ENCODE results near the gene TUBB.

Gene TUBB

DNA sequence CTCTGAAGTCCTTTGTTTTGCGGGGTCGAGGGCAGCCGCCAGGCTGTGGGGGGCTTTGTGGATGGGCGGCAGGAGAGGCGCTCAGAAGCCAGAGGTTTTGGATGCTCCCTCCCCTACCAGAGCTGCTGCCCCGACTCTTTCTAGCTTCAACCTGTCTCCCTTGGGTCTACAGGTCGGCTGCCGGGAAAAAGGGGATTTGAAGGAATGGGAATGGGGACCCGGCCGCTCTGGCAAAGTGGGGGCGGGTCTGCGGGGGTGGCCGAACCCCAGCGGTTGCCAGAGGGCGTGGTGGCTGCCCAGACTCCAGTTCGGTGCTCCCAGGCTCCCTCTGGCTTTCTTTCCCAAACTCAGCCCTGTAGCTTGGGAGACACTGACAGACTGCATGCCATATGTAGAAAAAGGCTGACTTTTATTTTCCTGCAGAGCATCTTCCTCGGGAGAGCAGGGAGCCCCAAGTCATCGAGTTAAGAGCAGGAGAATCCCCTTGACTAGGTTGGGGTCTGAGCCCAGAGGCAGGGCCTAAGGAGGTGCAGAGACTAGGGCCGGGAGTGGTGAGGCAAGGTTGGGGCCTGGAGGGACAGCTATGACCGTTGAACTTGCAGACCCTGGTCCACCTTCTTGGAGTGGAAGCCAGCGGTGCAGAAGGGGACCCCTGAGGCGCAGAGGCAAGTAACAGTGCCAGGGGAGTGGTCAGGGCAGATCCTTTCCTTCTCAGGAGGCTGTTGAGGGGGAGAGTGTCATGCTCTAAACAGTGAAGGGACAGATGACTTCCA is 32.3 kb upstream of the TUBB start:
- Histone ChIP-seq H3K36me3 (ENCODE audit: control insufficient read depth, insufficient read depth, low read length) (no peaks in the 10 kb centered on the region), H3K4me3 (ENCODE audit: insufficient read depth, low read depth, low read length, poor library complexity, severe bottlenecking) (peak overlapping the region; percentile 99), H3K27me3 (replicated peaks; ENCODE audit: control insufficient read depth, insufficient read depth, low read length, poor library complexity, severe bottlenecking) (no peaks in the 10 kb centered on the region), H3K9me3 (ENCODE audit: control insufficient read depth, low read length) (no peaks in the 10 kb centered on the region), H3K4me1 (ENCODE audit: control insufficient read depth, insufficient read depth, low read length, poor library complexity, severe bottlenecking) (peaks cover 39% of the 10 kb centered on the region), H3K27ac (ENCODE audit: insufficient read depth, low read length, poor library complexity, severe bottlenecking) (peak overlapping the region; percentile 96)
- no peak for DNase-seq

DNA sequence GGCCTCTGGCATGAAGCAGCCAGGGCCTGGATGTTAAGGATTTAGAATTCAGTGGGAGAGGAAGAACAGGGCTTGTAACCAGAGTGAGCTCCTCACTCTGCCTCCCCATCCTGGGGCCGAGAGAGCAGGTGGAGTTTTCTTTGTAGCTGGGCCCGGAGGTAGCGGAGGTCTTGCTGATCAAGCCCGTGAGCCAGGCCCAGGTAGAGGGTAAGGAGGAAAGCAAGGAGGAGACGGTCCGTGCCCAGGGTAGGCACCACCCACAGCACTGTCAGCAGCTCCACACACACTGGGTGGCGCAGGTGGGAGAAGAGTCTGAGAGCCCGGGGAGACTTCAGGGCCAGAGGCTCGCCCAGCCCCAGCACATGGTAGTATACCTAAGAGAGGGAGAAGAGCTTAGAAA is 31.6 kb upstream of the TUBB start:
- Histone ChIP-seq H3K36me3 (ENCODE audit: control insufficient read depth, insufficient read depth, low read length) (no peaks in the 10 kb centered on the region), H3K27ac (ENCODE audit: insufficient read depth, low read length, poor library complexity, severe bottlenecking) (peak overlapping the region; percentile 67), H3K4me3 (ENCODE audit: insufficient read depth, low read depth, low read length, poor library complexity, severe bottlenecking) (no peak overlapping the region), H3K4me1 (ENCODE audit: control insufficient read depth, insufficient read depth, low read length, poor library complexity, severe bottlenecking) (peaks cover 39% of the 10 kb centered on the region), H3K27me3 (replicated peaks; ENCODE audit: control insufficient read depth, insufficient read depth, low read length, poor library complexity, severe bottlenecking) (no peaks in the 10 kb centered on the region), H3K9me3 (ENCODE audit: control insufficient read depth, low read length) (no peaks in the 10 kb centered on the region)
- no peak for DNase-seq

DNA sequence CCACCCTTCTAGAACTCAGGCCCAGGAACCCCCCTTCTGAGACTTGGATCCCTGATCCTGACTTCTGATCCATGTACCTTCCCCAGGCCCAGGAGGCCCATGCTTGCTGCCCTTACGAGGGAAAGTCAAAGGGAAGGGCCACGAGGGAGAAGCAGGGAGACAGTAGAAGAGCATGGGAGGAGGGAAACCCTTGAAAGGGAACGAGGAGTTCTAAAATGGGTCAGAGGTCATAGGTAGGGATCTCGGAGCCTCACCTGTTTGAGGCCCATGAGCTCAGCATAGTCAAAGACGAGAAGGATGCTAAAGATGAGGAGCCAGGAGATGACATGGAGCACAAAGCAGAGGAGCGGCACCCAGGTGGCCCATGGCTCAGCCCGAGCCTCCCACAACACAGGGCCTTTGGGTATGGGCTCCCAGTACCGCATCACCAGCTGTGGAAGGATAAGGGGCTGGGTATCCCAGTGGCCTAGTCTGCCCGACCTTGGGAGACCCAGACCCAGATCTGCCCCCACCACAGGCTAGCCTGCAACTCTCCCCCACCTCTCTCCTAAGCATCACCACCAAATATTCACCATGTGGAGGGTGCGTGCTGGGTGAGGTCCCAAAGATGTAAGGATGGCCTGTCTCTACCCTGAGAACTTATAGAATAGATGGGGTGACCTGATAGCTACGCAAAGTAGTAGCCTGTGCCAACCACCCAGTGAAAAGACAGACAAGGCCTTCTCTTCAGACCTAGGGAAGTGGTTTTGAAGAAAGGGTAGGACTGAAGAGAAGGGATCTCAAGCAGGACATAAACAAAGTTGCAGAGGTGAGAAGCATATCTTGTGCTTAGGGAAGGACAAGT is 30.9 kb upstream of the TUBB start:
- no peak for DNase-seq
- peak overlapping the region; percentile 67 for H3K27ac ChIP-seq (ENCODE audit: insufficient read depth, low read length, poor library complexity, severe bottlenecking)
- no peaks in the 10 kb centered on the region for H3K27me3 ChIP-seq (replicated peaks; ENCODE audit: control insufficient read depth, insufficient read depth, low read length, poor library complexity, severe bottlenecking)
- H3K4me3 ChIP-seq (ENCODE audit: insufficient read depth, low read depth, low read length, poor library complexity, severe bottlenecking) = no peak overlapping the region
- no peaks in the 10 kb centered on the region for H3K36me3 ChIP-seq (ENCODE audit: control insufficient read depth, insufficient read depth, low read length)
- H3K4me1 ChIP-seq (ENCODE audit: control insufficient read depth, insufficient read depth, low read length, poor library complexity, severe bottlenecking) = peaks cover 39% of the 10 kb centered on the region
- H3K9me3 ChIP-seq (ENCODE audit: control insufficient read depth, low read length) = no peaks in the 10 kb centered on the region

DNA sequence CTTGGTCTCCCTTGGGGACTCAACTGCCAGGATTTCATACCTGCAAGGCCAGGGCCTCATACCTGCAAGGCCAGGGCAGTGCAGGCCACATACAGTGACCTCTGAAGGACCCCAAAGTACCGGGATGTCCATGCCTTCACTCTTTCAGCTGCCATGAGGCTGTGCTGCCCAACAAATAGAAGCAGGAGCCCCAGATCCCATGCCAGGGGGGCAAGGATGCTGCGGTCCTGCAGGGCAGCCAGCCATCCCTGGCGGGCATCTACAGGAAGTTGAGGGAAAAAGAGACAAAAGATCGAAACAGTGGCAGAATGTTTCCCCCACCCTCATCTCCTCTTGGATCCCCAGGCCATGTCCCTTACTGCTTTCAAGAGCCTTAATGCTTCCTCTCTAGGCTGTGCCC is 30.2 kb upstream of the TUBB start:
- Histone ChIP-seq H3K36me3 (ENCODE audit: control insufficient read depth, insufficient read depth, low read length) (no peaks in the 10 kb centered on the region), H3K4me1 (ENCODE audit: control insufficient read depth, insufficient read depth, low read length, poor library complexity, severe bottlenecking) (peaks cover 39% of the 10 kb centered on the region), H3K9me3 (ENCODE audit: control insufficient read depth, low read length) (no peaks in the 10 kb centered on the region), H3K27me3 (replicated peaks; ENCODE audit: control insufficient read depth, insufficient read depth, low read length, poor library complexity, severe bottlenecking) (no peaks in the 10 kb centered on the region), H3K27ac (ENCODE audit: insufficient read depth, low read length, poor library complexity, severe bottlenecking) (peak overlapping the region; percentile 67), H3K4me3 (ENCODE audit: insufficient read depth, low read depth, low read length, poor library complexity, severe bottlenecking) (peak overlapping the region; percentile 74)
- DNase-seq = no peak

DNA sequence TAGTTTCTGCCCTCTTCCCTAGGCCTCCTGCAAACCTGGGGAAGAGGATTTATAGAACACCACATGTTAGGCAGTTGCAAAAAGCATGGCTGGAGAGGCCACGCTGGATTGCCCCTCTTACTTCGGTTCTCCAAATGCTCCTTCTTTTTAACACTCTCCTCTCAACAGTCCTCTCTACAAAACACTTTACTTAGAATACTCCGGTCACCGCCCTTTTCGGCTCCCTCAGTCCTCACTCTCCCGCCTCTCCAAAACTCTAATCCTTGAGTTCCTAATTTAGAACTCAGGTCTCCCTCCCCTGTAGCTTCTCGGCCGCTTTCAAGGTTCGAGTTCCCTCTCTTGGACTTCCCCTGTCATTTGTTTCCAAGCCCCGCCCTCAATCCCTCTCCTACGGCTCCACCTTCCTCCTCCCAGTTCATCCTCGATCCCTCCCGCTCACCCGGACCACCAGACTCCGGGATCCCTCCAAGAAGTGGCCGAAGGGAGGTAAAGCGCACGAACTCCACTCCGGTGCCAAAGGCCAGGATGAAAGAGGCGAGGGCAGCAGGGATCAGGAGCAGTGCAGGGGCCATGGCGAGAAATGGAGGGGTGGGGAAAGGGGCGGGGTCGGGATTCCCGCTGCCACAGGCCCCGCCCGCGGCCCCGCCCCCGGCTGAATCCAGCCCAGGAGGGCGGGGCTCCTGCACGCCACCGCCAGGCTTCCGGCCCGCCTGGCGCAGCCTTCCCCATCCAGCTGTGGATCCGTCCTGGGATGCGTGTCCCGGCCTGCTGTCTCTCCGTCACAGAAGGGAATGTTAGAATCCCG is 29.5 kb upstream of the TUBB start, which contains the start of gene NRM:
Gene NRM, minus strand, starts transcription at position 582 of the 805 bp plus-strand sequence. Its CDS starts 10 bp downstream, at position 572.
- Histone ChIP-seq H3K36me3 (ENCODE audit: control insufficient read depth, insufficient read depth, low read length) (no peaks in the 10 kb centered on the region), H3K27ac (ENCODE audit: insufficient read depth, low read length, poor library complexity, severe bottlenecking) (peak within 1 kb of the TSS; percentile 67), H3K9me3 (ENCODE audit: control insufficient read depth, low read length) (no peaks in the 10 kb centered on the region), H3K4me1 (ENCODE audit: control insufficient read depth, insufficient read depth, low read length, poor library complexity, severe bottlenecking) (peaks cover 39% of the 10 kb centered on the region), H3K27me3 (replicated peaks; ENCODE audit: control insufficient read depth, insufficient read depth, low read length, poor library complexity, severe bottlenecking) (no peaks in the 10 kb centered on the region), H3K4me3 (ENCODE audit: insufficient read depth, low read depth, low read length, poor library complexity, severe bottlenecking) (peak within 1 kb of the TSS; percentile 74)
- DNase-seq = peak; percentile 59 to 67 (median 62)

DNA sequence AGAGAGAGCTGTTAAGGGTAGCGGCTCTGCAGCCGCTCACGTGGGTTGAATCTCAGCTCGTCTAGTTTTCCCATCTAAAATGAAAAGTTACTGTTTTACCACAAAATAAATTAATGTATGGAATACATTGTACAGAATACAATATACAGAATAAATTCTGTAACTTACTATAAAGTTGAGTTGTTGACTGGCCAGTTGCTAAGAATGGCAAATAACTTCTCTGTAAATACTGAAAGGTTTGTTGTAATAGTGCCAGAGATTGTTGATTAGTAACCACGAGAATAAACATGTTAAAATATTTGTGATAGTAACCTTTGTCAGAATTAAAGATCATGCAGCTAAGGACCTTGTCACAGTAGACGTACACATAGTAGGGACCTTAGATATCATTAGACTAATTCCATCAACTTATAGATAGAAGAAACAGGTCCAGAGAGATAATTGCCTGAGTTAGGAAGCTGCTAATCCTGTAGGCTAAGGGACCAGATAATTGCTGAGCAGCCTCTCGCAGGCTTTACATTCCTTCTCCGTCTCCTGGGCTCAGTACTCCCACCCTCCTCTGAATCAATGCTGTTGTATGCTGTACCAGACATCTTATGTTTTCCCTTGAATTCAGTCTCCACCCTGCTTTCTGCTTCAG is 28.8 kb upstream of the TUBB start:
- Histone ChIP-seq H3K4me1 (ENCODE audit: control insufficient read depth, insufficient read depth, low read length, poor library complexity, severe bottlenecking) (peaks cover 39% of the 10 kb centered on the region), H3K36me3 (ENCODE audit: control insufficient read depth, insufficient read depth, low read length) (no peaks in the 10 kb centered on the region), H3K27me3 (replicated peaks; ENCODE audit: control insufficient read depth, insufficient read depth, low read length, poor library complexity, severe bottlenecking) (no peaks in the 10 kb centered on the region), H3K9me3 (ENCODE audit: control insufficient read depth, low read length) (no peaks in the 10 kb centered on the region), H3K27ac (ENCODE audit: insufficient read depth, low read length, poor library complexity, severe bottlenecking) (peak overlapping the region; percentile 67), H3K4me3 (ENCODE audit: insufficient read depth, low read depth, low read length, poor library complexity, severe bottlenecking) (peak overlapping the region; percentile 74)
- DNase-seq = no peak

DNA sequence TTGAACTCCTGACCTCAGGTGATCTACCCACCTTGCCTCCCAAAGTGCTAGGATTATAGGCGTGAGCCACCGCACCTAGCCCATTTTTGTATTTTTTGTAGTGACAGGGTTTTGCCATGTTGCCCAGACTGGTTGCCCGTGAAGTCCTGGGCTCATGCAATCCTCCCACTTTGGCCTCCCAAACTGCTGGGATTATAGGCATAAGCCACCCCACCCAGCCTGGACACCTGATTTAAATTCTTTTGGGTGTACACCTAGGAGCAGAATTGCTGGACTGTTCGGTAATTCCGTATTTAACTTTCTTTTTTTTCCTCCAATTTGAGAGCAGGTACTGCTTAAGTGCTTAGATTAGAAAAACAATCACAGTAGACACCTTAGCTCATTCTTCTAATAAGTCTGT is 23.7 kb upstream of the TUBB start:
- Histone ChIP-seq H3K9me3 (ENCODE audit: control insufficient read depth, low read length) (no peaks in the 10 kb centered on the region), H3K36me3 (ENCODE audit: control insufficient read depth, insufficient read depth, low read length) (peaks cover 4% of the 10 kb centered on the region)
- no peak for DNase-seq

DNA sequence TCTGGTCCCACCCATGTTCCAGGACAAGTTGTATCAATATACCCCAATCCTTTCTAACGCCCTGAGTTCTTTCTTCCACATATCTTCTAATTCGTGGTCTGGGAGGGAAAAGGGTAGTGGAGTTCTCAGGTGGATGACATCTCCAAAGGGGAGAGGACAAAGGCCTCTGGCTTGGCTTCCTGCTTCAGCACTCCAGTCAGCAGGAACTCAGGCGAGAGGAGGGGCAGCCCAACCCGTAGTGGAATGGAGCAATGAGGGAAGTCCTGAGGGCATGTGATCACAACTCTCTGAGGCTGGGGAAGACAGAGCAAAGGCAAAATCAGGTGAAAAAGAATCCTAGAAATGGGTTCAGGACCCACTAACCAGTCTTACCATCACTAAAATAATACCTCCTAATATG is 19.8 kb upstream of the TUBB start:
- Histone ChIP-seq H3K27me3 (replicated peaks; ENCODE audit: control insufficient read depth, insufficient read depth, low read length, poor library complexity, severe bottlenecking) (no peaks in the 10 kb centered on the region), H3K4me1 (ENCODE audit: control insufficient read depth, insufficient read depth, low read length, poor library complexity, severe bottlenecking) (no peaks in the 10 kb centered on the region), H3K9me3 (ENCODE audit: control insufficient read depth, low read length) (no peaks in the 10 kb centered on the region), H3K36me3 (ENCODE audit: control insufficient read depth, insufficient read depth, low read length) (peaks cover 22% of the 10 kb centered on the region), H3K4me3 (ENCODE audit: insufficient read depth, low read depth, low read length, poor library complexity, severe bottlenecking) (no peak overlapping the region), H3K27ac (ENCODE audit: insufficient read depth, low read length, poor library complexity, severe bottlenecking) (no peak overlapping the region)
- no peak for DNase-seq

More for the DNA sequence above, 23.7 kb upstream of the TUBB start:
- Histone ChIP-seq H3K4me1 (ENCODE audit: control insufficient read depth, insufficient read depth, low read length, poor library complexity, severe bottlenecking) (peaks cover 2% of the 10 kb centered on the region), H3K27ac (ENCODE audit: insufficient read depth, low read length, poor library complexity, severe bottlenecking) (no peak overlapping the region), H3K27me3 (replicated peaks; ENCODE audit: control insufficient read depth, insufficient read depth, low read length, poor library complexity, severe bottlenecking) (no peaks in the 10 kb centered on the region), H3K4me3 (ENCODE audit: insufficient read depth, low read depth, low read length, poor library complexity, severe bottlenecking) (no peak overlapping the region)

DNA sequence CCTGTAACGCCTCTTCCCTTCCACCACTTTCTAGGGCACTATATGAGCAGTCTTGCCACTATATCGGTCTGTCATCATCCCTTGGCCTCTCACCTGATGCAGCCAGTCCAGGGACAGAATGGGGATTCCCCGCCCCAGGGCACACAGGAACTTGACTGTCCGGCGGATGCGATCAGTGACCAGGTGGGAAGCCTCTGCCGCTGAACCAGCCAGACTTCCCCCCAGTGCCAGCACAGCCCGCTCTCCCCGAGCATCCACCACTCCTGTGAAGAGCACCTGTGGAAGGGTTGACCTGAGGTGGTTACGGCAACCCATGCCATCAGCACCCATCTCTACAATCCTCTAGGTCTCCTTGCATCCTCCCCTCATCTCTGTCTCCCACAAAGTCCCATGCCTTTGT is 17.1 kb upstream of the TUBB start:
- Histone ChIP-seq H3K27me3 (replicated peaks; ENCODE audit: control insufficient read depth, insufficient read depth, low read length, poor library complexity, severe bottlenecking) (no peaks in the 10 kb centered on the region), H3K4me1 (ENCODE audit: control insufficient read depth, insufficient read depth, low read length, poor library complexity, severe bottlenecking) (no peaks in the 10 kb centered on the region), H3K36me3 (ENCODE audit: control insufficient read depth, insufficient read depth, low read length) (peaks cover 33% of the 10 kb centered on the region)

More for the DNA sequence above, 17.1 kb upstream of the TUBB start:
- Histone ChIP-seq H3K4me3 (ENCODE audit: insufficient read depth, low read depth, low read length, poor library complexity, severe bottlenecking) (no peak overlapping the region), H3K9me3 (ENCODE audit: control insufficient read depth, low read length) (no peaks in the 10 kb centered on the region), H3K27ac (ENCODE audit: insufficient read depth, low read length, poor library complexity, severe bottlenecking) (no peak overlapping the region)
- DNase-seq = no peak
